GM21381 (cell line): Measurements from ENCODE around the gene DNAH1.

Experiments
- ATAC-seq: cut with Tn5 transposase; IDR thresholded peaks from one replicate; pipeline ENCODE4 v1.9.1; 2021; ENCODE audit warnings: mild to moderate bottlenecking, moderate library complexity; ENCODE audit not compliant: unreplicated experiment

The DNAH1 gene

GRCh38 chr3:52432225-52432624 is 116.1 kb downstream of the DNAH1 start:
- no peak for ATAC-seq

- no peak for ATAC-seq
Measured at GRCh38 chr3:52432691-52433141, 116.6 kb downstream of the DNAH1 start.

- no peak for ATAC-seq
Measured at GRCh38 chr3:52433328-52433995, 117.3 kb downstream of the DNAH1 start.

GRCh38 chr3:52433996-52434479 is 117.9 kb downstream of the DNAH1 start:
- ATAC-seq, result no peak

GRCh38 chr3:52434491-52435115 is 118.5 kb downstream of the DNAH1 start:
- no peak for ATAC-seq

GRCh38 chr3:52435246-52436101 is 119.4 kb downstream of the DNAH1 start:
- no peak for ATAC-seq

GRCh38 chr3:52436500-52437149 is 120.5 kb downstream of the DNAH1 start:
- no peak for ATAC-seq

- no peak for ATAC-seq
Measured at GRCh38 chr3:52437326-52438103, 121.4 kb downstream of the DNAH1 start.

- no peak for ATAC-seq
Measured at GRCh38 chr3:52438104-52438376, 121.9 kb downstream of the DNAH1 start.

- no peak for ATAC-seq
Measured at GRCh38 chr3:52438579-52439425, 122.7 kb downstream of the DNAH1 start.

GRCh38 chr3:52439426-52440248 is 123.5 kb downstream of the DNAH1 start:
- no peak for ATAC-seq

- no peak for ATAC-seq
Measured at GRCh38 chr3:52440249-52440551, 124.1 kb downstream of the DNAH1 start.

- ATAC-seq, result no peak
Measured at GRCh38 chr3:52440671-52441070, 124.6 kb downstream of the DNAH1 start.

GRCh38 chr3:52441091-52441771 is 125.1 kb downstream of the DNAH1 start:
- ATAC-seq, result no peak

GRCh38 chr3:52441772-52442332 is 125.7 kb downstream of the DNAH1 start:
- no peak for ATAC-seq

- ATAC-seq, result no peak
Measured at GRCh38 chr3:52442409-52443267, 126.5 kb downstream of the DNAH1 start.

- no peak for ATAC-seq
Measured at GRCh38 chr3:52443268-52443610, 127.1 kb downstream of the DNAH1 start.
